GM19240 (cell line): ENCODE measurements around the gene C1QL2.

Experiments
- DNase-seq: peaks from one replicate; pipeline ENCODE4 v3.0.0; 2011; ENCODE audit warnings: low spot score; ENCODE audit not compliant: insufficient read length

C1QL2 gene

DNA sequence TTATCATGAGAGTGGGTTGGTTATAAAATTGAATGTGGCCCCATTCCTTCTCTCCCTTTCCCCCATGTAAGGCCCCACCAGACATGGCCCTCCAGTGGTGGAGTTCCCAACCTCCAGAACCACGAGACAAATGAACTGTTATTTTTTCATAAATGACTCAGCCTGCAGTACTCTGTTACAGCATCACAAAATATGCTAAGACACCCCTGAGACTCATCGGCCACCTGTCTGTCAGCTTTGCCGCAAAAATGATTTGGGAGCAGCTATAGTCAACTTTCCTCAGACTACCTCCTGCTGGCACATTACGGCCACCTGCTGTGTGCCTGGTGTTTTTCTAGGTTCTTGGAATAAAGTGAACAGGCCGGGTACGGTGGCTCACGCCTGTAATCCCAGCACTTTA, 21.4 kb upstream of the C1QL2 start:
- no peak for DNase-seq

DNA sequence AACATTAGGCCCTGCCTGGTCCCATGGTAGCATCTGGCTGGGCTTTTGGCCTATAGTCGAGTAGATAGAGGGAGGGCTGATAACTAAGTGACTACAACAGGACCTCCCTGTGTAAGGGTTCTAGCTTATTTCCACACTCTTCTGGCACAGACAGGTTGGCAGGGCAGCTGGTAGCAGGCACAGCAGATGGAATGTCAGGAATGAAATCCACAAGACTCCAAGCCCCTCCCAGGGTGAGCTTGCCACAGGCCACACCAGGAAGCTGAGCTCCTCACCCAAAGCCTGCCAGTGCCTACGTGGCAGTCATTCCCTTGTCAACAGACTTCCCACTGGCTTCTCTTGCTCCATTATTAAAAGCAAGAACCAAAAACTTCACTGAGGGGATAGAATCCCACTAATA, 20.7 kb upstream of the C1QL2 start:
- DNase-seq: no peak

DNA sequence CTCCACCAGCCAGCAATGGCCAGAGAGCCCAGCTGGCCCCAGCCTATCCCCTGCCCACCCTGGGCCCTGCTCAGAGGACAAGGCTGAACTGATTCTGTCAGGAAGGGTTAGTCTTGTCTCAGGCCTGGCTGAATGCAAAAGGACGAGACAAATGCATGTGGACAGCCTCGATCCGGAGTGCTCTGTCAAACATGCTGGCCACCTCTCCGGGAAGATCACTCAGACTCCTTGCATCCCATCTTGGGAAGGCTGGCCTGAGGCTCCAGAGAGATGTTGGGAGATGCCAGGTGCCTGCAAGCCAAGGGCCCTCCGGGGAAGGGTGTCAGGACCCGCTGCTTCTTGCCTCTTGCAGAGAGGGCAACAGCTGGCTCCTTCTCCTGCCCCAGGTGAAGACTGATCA, 20.2 kb upstream of the C1QL2 start:
- DNase-seq: no peak

DNA sequence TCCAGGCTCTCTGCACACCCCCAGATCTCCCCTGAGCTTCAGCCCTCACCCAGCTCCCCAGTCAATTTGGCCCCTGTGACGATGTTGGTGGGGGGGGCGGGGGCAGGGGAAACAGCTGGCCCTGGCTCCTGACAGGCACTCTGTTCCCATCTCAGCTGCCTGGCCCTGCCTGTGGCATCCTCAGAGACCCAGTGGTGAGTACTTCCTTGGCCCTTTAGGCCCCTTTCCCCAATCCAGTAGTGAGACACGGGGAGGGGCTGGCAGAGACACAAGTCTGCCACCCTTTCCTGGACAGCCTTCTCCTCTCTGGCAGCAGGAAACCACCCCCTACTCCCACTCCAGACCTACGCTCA, 19.3 kb upstream of the C1QL2 start:
- DNase-seq: no peak

DNA sequence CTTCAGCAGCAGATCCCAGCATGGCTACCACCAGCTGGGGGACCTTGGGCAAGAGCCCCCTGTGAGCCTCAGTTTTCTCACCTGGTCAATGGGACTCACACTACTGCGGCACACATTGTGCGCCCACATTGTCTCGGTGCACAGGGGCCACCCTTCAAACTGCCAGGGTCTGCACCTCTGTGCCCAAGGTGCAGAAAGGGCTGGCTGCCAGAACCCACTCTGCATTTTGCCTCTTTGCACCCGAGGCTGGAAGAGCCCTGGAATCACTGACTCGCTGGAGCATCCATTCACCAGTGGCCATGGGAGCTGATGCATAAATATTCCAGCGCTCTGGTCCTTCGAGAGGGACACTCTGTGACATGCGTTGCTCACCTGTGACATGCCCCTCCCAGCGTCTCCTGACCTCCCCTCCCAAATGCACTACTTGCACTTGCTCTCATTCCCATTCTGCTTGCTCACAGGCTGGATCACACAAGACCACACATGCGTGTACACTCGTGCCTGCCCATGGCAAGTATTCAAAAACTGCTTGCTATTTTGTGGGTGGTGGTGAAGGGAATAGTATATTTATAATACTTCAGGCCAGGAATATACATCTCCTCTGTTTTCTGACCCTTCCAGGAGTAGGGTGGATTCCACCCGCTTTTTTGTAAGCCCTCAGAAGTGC, 18.8 kb upstream of the C1QL2 start:
- DNase-seq: no peak

DNA sequence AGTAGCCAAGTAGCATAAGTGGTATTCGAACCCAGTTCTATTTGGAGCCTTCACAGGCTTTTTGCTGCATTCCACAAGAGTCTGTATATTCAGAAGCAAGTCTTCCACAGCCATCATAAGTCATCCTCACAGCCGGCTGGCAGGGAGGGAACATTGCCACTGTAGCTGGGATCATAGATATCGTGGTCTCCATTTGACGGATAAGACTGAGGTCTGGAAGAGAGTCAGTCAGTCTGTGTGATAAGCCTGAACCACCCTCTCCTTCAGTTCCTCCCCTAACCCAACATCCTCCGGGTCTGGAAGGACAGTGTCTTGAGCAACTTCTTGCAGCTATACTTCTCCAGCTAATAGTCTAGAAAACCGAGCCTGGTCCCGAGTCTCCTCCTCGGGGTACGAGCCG, 17.0 kb upstream of the C1QL2 start:
- no peak for DNase-seq

DNA sequence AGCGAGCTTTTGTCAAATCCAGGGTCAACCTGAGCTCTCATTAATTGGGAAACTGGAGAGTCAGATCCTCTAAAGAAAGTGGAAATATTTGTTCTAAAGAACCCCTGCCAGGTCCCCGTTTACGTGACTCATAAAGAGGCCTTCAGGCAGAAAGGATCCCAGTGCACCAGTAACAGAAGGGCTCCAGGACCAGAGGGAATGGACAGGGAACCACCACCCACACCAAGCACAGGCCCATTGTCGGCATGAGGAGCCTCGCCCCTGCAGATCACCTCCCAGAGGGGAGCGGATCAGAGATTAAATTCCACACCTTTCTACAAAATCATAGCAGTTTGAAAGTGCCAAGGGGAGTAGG, 16.4 kb upstream of the C1QL2 start:
- no peak for DNase-seq

DNA sequence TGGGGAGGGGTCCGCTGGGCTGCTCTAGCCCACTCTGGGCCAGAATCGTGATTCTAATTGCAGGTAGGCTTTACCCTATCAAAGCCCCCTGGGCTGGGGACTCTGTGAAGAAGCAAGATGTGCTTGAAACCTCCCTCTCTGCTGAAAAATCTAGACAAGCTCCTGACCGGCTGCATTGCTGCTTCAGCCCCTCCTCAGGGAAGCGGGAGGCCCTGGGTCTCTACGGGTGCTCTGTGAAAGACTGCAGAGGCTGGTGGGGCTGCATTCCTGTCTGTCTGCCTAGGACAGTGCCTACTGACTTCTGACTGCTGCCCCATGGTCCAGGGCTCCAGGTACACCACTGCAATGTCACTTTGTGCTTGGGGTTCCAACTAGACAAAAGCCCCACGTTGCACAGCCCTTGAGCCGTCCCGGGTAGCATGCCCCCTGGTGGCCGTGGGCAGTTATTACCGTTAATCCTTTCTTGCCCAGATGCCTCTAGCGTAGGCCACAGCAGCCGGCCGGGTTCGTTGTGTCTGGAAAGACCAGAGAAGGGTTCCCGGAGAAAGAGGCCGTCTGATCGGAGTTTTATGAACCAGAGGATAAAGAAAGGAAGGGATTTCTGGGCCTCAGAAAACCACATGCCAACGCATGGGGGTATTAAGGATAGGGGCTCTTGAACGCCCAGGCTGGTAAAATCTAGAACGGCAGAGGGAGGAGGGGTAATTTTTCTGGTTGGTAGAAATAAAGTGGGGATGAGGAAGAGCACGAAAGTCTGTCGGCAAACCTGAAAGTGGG, 15.9 kb upstream of the C1QL2 start:
- peak; percentile 34 for DNase-seq

DNA sequence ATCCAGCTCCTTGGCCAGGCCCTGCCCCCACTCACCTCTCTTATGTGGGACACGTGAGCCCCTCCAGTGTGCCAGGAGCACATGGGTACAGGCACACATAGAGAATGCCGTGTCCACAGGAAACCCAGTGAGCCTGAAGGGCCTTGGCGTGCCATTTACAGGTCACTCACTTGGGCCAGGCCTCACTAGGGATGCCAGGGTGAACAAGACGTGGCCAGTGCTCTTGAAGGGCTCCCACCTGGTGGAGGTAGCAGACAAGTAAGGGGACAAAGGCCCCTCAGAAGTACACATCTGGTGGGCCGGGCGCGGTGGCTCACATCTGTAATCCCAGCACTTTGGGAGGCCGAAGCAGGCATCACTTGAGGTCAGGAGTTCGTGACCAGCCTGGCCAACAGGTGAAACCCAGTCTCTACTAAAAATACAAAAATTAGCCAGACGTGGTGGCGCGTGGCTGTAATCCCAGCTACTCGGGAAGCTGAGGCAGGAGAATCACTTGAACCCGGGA, 15.1 kb upstream of the C1QL2 start:
- no peak for DNase-seq

DNA sequence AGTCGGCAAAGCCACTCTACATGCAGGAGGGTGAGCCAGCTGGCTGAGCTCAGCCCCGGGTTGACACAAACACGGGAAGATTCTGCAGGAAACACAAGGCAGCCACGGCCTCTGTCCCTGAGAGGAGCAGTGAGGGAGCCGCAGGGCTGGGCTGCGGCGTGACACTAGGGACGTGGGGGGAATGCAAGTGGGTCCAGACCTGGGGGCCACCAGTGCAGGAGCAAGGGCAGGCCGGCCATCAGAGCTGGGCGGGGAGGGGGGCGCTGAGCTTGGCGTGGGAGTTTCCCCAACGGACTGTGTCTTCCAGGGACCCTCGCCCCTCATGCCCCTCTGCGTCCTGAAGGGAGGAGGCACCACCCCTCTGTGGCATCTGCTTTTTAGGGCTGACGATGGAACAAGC, 12.0 kb upstream of the C1QL2 start:
- no peak for DNase-seq

DNA sequence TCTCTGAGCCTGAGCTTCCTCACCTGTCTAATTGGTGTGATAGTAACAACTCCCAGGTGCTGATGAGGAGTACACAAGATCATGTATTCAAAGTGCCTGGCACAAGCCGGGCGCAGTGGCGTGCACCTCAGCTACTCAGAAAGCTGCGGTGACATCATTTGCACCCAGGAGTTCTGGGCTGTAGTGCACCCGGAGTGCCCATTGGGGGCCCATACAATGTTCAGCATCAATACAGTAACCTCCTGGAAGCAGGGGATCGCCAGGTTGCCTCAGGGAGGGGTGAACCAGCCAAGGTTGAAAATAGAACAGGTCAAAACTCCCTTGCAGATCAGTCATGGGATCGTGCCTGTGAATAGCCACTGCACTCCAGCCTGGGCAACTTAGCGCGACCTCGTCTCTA, 11.2 kb upstream of the C1QL2 start:
- DNase-seq: no peak

DNA sequence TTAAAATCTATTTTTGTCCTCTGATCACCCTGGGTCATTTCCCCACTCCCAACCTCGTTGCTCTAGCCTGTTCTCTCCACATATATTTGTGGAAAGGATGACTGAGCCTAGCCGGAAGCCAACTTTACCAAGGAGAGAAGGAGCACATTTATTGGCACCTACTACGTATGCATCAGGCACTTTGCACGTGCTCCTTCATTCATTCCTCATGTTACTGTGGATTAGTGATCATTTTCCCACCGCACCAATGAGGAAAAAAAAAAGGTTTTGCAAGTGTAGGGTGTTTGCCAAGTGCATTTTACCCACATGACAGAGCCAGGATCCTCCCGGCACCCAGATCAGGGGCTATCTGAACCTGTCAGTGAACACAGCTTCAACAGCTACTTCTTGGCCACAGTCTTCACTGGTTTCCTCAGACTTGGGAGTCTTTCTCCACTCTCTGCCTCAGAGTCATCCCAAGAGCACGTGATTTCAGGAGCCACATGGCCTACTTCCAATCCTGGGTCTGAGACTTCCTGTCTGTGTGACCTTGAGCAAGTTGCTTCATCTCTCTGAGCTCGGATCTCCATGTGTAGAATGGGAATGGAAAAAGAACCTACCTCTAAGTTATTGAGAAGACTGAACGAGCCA, 1.9 kb upstream of the C1QL2 start:
- no peak for DNase-seq

DNA sequence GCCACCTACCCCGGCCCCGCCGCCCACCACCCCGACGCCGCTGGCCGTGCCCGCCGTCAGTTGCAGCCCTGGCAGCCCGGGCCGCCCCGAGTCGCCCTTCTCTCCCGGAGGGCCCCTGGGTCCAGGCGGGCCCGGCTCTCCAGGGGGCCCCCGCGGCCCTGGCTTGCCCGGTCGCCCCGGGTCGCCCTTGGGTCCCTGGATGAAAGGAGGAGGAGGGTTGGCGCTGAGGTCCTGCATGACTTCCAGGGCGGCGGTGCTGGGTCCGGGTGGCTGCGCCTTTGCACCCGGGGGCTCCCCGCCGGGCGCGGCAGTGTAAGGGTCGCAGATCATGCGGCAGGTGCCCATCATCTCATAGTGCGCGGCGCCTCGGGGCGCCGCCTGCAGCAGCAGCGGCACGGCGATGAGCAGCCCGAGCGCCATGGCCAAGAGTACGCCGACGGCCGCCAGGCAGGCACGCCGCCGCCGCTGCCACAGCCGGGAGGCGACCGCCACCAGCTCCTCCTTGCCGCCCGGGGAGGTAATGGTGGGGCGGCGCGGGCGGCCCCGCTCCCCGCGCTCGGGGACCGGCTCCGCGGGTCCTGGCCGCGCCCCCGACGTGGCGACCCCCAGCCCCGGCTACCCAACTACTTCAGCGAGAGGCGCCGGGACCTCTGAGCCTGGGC, 570 bp downstream of the C1QL2 start:
- no peak for DNase-seq

DNA sequence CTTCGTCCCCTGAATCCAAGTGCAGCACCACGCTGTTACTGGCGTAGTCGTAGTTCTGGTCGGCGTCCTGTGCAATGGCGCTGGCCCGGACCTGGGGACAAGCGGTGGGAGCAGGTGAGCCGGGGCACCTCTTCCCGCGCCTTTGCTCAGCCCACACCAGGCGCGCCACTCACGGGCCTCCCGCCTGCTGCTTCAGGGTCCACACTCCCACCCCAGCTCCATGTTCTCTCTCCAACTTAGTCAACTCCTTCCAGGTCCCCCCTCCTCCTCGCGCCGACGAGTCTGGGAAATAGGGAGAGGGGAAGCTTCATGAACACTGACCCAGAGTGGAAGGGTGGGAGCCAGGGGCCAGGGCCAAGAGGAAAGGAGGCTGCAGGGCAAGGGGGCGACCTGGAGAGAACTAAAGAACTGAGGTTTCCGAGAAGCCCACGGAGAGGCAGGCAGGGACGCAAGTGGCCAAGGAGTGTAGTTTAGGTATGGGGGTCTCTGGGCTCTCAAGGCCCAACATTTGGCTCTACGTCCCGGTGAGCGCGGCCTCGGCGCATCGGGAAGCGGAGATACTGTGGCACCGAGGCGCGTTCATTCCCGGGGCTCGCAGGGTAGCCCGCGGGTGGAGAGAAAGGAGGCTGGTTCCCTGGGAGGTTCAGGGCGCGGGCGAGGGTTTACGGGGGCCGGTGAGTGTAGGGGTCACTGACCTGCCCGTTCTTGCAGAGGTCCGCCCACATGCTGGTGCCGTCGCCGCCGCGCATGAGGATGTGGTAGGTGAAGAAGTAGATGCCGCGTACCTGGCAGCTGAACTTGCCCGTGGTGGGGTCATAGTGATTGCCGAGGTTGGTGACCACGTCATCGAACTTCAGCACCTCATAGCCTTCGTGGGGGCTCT, 1.4 kb downstream of the C1QL2 start:
- DNase-seq: no peak

DNA sequence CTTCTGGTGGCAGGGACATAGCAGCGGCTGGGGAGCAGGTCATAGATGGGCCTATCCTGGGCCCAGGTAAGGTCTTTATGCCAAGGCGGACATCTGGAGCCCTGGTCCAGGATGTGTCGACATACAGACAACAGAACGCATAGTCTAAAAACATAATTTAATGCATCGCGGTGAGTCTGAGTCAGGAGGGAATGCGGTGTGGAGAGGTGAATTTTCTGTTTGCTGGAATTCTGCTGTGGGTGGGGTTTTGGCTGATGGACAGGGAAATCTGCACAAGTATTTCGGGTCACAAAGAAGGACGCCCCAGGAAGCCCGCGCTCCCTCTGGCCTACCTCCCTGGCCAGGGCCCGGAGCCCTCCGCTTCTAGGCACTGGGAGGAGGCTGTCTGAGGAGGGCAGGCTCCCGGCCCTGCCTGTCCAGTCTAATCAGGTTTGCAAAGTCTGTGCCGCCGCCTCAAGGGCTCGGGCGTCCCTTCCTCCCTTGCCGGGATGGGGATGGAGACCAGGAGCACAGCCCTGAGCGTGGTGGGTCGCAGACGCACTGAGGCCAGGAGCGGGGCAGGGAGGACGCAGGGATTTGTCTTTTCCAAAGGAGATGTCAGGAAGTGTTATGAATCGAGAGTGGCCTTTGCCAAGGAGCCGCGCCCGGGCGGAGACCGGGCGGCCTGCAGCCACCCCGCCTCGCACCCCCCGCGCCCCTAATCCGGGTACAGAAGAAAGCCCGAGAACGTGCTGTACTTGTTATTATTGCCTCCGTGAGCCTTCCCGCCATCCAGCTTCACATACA, 2.3 kb downstream of the C1QL2 start:
- no peak for DNase-seq

DNA sequence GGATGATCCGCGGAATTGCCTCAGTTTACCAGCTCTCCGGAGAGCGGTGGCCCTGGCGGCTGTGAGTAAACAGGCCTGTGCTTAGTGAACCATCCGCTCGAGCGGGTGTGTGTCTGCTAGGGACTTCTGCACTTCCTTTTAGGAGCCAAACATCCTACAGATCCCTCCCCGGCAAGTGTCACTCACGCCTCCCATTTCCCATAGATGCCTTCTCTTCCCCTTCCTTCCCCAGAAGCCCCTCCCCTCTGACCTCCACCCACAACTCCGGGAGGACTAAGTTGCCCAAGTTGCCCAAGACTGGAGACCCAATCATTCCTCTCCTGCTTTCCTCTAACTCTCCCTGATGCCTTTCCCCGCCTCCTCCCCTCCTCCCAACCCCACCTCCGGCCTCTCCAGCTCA, 2.9 kb downstream of the C1QL2 start:
- DNase-seq: no peak

DNA sequence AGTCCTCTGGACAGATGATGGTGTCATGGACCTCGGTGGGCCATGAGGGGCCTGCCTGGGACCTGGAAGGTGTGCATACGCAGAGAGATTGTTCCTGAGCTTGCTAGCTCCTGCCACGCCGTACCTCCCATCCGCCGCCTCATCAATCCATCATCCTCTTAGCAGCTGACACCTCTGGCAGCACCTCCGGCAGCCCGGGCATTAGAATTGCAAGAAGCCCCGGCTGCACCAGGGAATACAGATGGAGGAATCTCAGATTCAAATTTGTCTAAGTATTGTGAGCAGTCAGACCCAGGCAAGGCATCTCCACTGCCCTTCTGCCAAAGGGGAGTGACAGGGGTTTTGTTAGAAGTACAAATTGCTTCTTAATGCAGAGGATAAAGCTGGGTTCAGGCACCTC, 4.5 kb downstream of the C1QL2 start:
- DNase-seq: no peak

DNA sequence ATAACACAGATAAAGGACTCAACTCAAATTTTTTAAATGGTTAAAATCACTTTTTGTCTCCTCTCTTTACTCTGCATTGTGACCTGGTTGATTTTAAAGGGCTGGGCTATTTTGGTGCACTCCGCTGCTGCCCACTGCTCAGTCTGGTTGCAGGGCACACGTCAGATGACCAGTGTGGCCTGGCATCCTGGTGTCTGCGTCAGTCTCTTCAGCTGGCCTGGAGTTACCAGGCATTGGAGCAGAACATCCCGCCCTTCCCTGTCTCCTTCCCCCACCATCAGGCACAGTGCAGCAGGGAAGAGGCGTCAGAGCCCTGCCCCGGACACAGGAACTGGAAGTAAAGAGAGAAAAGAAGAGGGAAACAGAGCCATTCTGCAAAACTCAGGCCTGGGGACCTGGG, 8.9 kb downstream of the C1QL2 start:
- DNase-seq: no peak

DNA sequence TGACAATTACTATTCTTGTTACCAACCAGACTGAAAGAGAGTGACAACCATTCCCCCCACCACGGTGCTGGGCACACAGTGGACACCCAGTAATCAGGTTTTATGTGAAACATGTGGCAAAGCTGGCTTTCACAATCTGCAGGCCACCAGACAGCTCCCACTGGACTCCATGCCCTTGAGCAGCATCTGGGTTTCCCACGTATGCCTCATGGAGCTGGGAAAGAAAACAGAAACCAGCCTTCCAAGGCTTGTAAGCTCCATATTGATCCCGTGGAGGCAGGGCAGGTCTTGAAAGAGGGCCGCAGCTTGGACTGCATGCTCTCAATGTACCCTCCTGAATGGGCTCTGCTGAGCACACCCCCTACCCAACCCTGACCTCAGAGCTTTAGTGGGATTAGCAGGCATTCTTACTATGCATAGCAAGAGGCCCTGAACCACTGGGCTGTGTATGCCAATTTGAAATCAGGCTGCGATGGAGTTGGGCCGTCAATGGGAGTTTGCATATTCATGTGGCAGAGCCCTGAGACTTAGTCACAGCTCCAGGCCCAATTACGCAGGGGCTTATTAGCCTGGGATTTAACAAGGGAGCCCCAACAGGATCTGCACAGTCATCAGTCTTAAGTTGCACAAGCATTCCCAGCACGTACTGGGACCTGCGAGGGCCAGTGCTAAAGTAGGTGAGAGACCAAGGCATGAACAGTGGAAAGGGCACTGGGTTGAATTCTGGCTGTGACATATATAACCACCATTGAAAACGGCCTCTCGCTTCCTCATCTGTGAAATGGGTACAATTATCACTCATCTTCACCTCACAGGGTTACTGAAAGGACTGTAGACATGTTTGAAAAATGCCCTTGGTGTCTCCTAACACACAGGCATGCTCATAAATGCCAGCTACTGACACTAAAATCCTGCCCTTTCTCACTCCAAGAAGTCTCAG, 10.5 kb downstream of the C1QL2 start:
- DNase-seq: no peak
